Transverse colon (tissue), 4 donors: ENCODE results near the gene PDZK1IP1.

Experiments used
- EP300 ChIP-seq: sonication (generic); formaldehyde crosslinking; IDR thresholded peaks from one replicate; pipeline ENCODE4 v1.6.1; 2017; ENCODE audit warnings: antibody characterized with exemption, low read depth
- POLR2A ChIP-seq: fragments of 450-650 bp; IDR thresholded peaks from one replicate; pipeline ENCODE4 v1.6.1; 2016; ENCODE audit warnings: antibody characterized with exemption, mild to moderate bottlenecking, moderate library complexity
- POLR2AphosphoS5 ChIP-seq, 3 donors: sonication (generic); formaldehyde crosslinking; IDR thresholded peaks; one replicate each; pipeline ENCODE4 v1.6.1; 2016; ENCODE audit warnings: antibody characterized with exemption in 3 of 3
- TF ChIP-seq, protein P1 (sequence below), 5 experiments: fragments of 200-600 bp in 3 of 5; fragments of 450-650 bp in 2 of 5; sonication (generic) in 3 of 5; IDR thresholded peaks; 1 replicate in 2 of 5; 2 replicates in 3 of 5; pipeline ENCODE4 v1.5.1; 2016 to 2017; ENCODE audit warnings: antibody characterized with exemption in 5 of 5, inconsistent platforms in 3 of 5, mild to moderate bottlenecking in 2 of 5, moderate library complexity in 1 of 5

- no peak for TF ChIP-seq POLR2AphosphoS5 (IDR thresholded peaks at IDR 0.05)
- TF ChIP-seq, protein P1, sequence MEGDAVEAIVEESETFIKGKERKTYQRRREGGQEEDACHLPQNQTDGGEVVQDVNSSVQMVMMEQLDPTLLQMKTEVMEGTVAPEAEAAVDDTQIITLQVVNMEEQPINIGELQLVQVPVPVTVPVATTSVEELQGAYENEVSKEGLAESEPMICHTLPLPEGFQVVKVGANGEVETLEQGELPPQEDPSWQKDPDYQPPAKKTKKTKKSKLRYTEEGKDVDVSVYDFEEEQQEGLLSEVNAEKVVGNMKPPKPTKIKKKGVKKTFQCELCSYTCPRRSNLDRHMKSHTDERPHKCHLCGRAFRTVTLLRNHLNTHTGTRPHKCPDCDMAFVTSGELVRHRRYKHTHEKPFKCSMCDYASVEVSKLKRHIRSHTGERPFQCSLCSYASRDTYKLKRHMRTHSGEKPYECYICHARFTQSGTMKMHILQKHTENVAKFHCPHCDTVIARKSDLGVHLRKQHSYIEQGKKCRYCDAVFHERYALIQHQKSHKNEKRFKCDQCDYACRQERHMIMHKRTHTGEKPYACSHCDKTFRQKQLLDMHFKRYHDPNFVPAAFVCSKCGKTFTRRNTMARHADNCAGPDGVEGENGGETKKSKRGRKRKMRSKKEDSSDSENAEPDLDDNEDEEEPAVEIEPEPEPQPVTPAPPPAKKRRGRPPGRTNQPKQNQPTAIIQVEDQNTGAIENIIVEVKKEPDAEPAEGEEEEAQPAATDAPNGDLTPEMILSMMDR (IDR thresholded peaks at IDR 0.05): no peak
- TF ChIP-seq POLR2A: no peak
- no peak for TF ChIP-seq EP300
These were observed 42.5 kb upstream of the PDZK1IP1 start, which contains the start of gene TAL1 for GRCh38 chr1:47232187-47232874.
